ENCODE results near the gene CSNK2A3. TPM values are rescaled to one million over a fixed set of nuclear protein-coding genes. Genes with fewer than 3 reads are reported as not detected.

Gene CSNK2A3
- total RNA-seq, 1 donor from 2014 or later, result 0.82 TPM

DNA sequence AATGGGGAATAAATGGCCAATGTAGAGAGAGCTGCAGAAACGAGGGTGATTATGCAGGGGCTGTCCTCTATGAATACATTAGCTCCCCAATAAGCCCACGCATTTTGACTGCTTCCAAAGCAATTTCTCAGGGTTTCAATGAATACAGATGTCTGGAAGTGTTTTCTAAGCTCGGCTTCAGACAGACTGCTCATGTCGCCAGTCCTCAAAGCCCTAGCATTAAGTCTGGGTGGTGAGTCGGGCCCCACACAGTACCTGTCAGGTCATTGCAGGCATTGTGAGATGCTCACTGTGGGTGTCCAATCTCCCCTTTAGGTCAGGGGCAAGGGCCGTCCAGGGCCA, 17.9 kb upstream of the CSNK2A3 start:
- Mint-ChIP-seq H3K9me3 (peaks cover 6% of the 10 kb centered on the region), H3K4me1 (no peaks in the 10 kb centered on the region), H3K36me3 (ENCODE audit: low read depth) (peaks cover 4% of the 10 kb centered on the region), H3K4me3 (no peak overlapping the region), H3K27ac (ENCODE audit: unreplicated experiment) (peak overlapping the region; percentile 64), H3K27me3 (ENCODE audit: low read depth) (no peaks in the 10 kb centered on the region)
- TF ChIP-seq, protein P1, sequence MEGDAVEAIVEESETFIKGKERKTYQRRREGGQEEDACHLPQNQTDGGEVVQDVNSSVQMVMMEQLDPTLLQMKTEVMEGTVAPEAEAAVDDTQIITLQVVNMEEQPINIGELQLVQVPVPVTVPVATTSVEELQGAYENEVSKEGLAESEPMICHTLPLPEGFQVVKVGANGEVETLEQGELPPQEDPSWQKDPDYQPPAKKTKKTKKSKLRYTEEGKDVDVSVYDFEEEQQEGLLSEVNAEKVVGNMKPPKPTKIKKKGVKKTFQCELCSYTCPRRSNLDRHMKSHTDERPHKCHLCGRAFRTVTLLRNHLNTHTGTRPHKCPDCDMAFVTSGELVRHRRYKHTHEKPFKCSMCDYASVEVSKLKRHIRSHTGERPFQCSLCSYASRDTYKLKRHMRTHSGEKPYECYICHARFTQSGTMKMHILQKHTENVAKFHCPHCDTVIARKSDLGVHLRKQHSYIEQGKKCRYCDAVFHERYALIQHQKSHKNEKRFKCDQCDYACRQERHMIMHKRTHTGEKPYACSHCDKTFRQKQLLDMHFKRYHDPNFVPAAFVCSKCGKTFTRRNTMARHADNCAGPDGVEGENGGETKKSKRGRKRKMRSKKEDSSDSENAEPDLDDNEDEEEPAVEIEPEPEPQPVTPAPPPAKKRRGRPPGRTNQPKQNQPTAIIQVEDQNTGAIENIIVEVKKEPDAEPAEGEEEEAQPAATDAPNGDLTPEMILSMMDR (conservative IDR thresholded peaks at IDR 0.05), result no peak
- DNase-seq (ENCODE audit: low read depth, low spot score), result no peak

- TF ChIP-seq, protein P1 (conservative IDR thresholded peaks at IDR 0.05), result no peak
- peaks cover 4% of the 10 kb centered on the region for H3K36me3 Mint-ChIP-seq (ENCODE audit: low read depth)
- no peak overlapping the region for H3K4me3 Mint-ChIP-seq
- peaks cover 6% of the 10 kb centered on the region for H3K9me3 Mint-ChIP-seq
- no peaks in the 10 kb centered on the region for H3K27me3 Mint-ChIP-seq (ENCODE audit: low read depth)
- H3K27ac Mint-ChIP-seq (ENCODE audit: unreplicated experiment), result no peak overlapping the region
- no peaks in the 10 kb centered on the region for H3K4me1 Mint-ChIP-seq
- no peak for DNase-seq (ENCODE audit: low read depth, low spot score)
Measured at GRCh38 chr11:11370255-11370961, 17.4 kb upstream of the CSNK2A3 start.

- Mint-ChIP-seq H3K4me1 (no peaks in the 10 kb centered on the region), H3K27me3 (ENCODE audit: low read depth) (no peaks in the 10 kb centered on the region), H3K4me3 (no peak overlapping the region), H3K9me3 (peaks cover 6% of the 10 kb centered on the region), H3K27ac (ENCODE audit: unreplicated experiment) (no peak overlapping the region), H3K36me3 (ENCODE audit: low read depth) (peaks cover 4% of the 10 kb centered on the region)
- TF ChIP-seq, protein P1 (conservative IDR thresholded peaks at IDR 0.05), result no peak
- DNase-seq (ENCODE audit: low read depth, low spot score), result no peak
Measured at GRCh38 chr11:11366793-11367192, 13.7 kb upstream of the CSNK2A3 start.

- Mint-ChIP-seq H3K4me1 (no peaks in the 10 kb centered on the region), H3K27ac (ENCODE audit: unreplicated experiment) (no peak overlapping the region), H3K4me3 (no peak overlapping the region), H3K36me3 (ENCODE audit: low read depth) (peaks cover 3% of the 10 kb centered on the region), H3K27me3 (ENCODE audit: low read depth) (no peaks in the 10 kb centered on the region), H3K9me3 (peaks cover 4% of the 10 kb centered on the region)
- TF ChIP-seq, protein P1 (conservative IDR thresholded peaks at IDR 0.05), result no peak
- no peak for DNase-seq (ENCODE audit: low read depth, low spot score)
Measured at GRCh38 chr11:11363674-11364073, 10.6 kb upstream of the CSNK2A3 start.

- Mint-ChIP-seq H3K4me3 (no peak overlapping the region), H3K27me3 (ENCODE audit: low read depth) (no peaks in the 10 kb centered on the region), H3K4me1 (no peaks in the 10 kb centered on the region), H3K36me3 (ENCODE audit: low read depth) (no peaks in the 10 kb centered on the region), H3K9me3 (no peaks in the 10 kb centered on the region), H3K27ac (ENCODE audit: unreplicated experiment) (peak overlapping the region; percentile 58)
- DNase-seq (ENCODE audit: low read depth, low spot score), result no peak
- TF ChIP-seq, protein P1 (conservative IDR thresholded peaks at IDR 0.05), result no peak
Measured at GRCh38 chr11:11359611-11360010, 6.6 kb upstream of the CSNK2A3 start.

Measured in neural crest cell (in vitro differentiated cells).